ENCODE results near the gene RAD51D.

Gene RAD51D

DNA sequence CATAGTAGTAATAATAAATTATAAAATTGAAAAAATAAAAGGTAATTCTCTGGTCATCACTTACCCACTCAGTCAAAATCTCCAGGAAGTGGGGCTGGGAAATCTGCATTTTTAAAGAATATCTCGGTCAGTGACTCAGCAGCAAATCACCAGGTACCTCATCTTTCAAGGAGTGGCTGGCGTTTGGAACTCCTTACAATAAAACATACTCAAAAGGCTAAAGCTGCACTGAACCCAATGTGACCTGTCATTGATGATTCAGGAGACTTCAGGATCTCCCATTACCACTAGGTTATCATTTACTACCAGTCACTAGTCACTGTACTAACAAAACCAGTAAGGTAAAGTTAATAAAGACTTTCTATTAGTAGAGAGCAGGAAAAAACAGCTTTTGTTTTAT, 34.7 kb downstream of the RAD51D start:
- ATAC-seq, result no peak
- TF ChIP-seq PPARA (CRISPR knock-in tag; IDR thresholded peaks at IDR 0.05; ENCODE audit: borderline replicate concordance) (no peak), ZNF70 (CRISPR knock-in tag; IDR thresholded peaks at IDR 0.05) (no peak), ARNTL (CRISPR knock-in tag; IDR thresholded peaks at IDR 0.05; ENCODE audit: borderline replicate concordance, low read depth) (no peak), TCF4 (CRISPR knock-in tag; IDR thresholded peaks at IDR 0.05; ENCODE audit: borderline replicate concordance) (no peak), BACH2 (CRISPR knock-in tag; IDR thresholded peaks at IDR 0.05; ENCODE audit: borderline replicate concordance) (no peak), OSR1 (CRISPR knock-in tag; IDR thresholded peaks at IDR 0.05) (no peak)
- TF ChIP-seq, protein P1, sequence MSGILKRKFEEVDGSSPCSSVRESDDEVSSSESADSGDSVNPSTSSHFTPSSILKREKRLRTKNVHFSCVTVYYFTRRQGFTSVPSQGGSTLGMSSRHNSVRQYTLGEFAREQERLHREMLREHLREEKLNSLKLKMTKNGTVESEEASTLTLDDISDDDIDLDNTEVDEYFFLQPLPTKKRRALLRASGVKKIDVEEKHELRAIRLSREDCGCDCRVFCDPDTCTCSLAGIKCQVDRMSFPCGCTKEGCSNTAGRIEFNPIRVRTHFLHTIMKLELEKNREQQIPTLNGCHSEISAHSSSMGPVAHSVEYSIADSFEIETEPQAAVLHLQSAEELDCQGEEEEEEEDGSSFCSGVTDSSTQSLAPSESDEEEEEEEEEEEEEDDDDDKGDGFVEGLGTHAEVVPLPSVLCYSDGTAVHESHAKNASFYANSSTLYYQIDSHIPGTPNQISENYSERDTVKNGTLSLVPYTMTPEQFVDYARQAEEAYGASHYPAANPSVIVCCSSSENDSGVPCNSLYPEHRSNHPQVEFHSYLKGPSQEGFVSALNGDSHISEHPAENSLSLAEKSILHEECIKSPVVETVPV (CRISPR knock-in tag; IDR thresholded peaks at IDR 0.05), result no peak

DNA sequence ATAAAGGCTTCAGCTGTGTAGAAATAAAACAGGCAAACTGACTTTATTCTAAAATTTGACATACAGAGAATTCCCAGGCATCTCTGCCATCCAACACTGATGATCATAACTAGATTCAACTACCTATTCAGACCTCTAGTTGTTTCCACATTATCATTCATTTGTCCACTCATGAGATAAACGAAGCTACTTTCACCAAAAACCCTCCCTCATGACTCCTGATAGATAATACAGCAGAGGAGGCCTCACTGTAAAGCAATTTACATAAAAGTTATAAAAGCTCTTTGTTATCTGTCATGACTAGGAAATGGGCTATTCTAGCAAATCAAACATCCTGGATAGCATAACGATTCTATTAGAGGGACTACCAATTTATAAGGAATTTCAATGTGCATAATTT, 36.6 kb downstream of the RAD51D start:
- peak; percentile 8; the same call in 2 of the 3 replicates for ATAC-seq
- TF ChIP-seq ZNF70 (CRISPR knock-in tag; IDR thresholded peaks at IDR 0.05) (no peak), TOX (CRISPR knock-in tag; IDR thresholded peaks at IDR 0.05; ENCODE audit: borderline replicate concordance) (no peak)

- peak; percentile 97 for TF ChIP-seq ISL1 (CRISPR knock-in tag; IDR thresholded peaks at IDR 0.05)
- TF ChIP-seq ZNF8 (CRISPR knock-in tag; IDR thresholded peaks at IDR 0.05), result no peak
- TF ChIP-seq, protein P1 (CRISPR knock-in tag; IDR thresholded peaks at IDR 0.05), result peak; percentile 30; the same call in 1 of the 2 replicates
- TF ChIP-seq SNAI2 (CRISPR knock-in tag; IDR thresholded peaks at IDR 0.05), result peak; percentile 83
- peak; percentile 74 for ATAC-seq
Measured at GRCh38 chr17:35082073-35082657, 37.5 kb downstream of the RAD51D start.

- no peak for ATAC-seq
- no peak for TF ChIP-seq OSR1 (CRISPR knock-in tag; IDR thresholded peaks at IDR 0.05)
- TF ChIP-seq PPARA (CRISPR knock-in tag; IDR thresholded peaks at IDR 0.05; ENCODE audit: borderline replicate concordance), result no peak
- TF ChIP-seq, protein P2, sequence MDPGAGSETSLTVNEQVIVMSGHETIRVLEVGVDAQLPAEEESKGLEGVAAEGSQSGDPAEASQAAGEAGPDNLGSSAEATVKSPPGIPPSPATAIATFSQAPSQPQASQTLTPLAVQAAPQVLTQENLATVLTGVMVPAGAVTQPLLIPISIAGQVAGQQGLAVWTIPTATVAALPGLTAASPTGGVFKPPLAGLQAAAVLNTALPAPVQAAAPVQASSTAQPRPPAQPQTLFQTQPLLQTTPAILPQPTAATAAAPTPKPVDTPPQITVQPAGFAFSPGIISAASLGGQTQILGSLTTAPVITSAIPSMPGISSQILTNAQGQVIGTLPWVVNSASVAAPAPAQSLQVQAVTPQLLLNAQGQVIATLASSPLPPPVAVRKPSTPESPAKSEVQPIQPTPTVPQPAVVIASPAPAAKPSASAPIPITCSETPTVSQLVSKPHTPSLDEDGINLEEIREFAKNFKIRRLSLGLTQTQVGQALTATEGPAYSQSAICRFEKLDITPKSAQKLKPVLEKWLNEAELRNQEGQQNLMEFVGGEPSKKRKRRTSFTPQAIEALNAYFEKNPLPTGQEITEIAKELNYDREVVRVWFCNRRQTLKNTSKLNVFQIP (CRISPR knock-in tag; IDR thresholded peaks at IDR 0.05; ENCODE audit: borderline replicate concordance, low read depth), result no peak
- TF ChIP-seq, protein P3, sequence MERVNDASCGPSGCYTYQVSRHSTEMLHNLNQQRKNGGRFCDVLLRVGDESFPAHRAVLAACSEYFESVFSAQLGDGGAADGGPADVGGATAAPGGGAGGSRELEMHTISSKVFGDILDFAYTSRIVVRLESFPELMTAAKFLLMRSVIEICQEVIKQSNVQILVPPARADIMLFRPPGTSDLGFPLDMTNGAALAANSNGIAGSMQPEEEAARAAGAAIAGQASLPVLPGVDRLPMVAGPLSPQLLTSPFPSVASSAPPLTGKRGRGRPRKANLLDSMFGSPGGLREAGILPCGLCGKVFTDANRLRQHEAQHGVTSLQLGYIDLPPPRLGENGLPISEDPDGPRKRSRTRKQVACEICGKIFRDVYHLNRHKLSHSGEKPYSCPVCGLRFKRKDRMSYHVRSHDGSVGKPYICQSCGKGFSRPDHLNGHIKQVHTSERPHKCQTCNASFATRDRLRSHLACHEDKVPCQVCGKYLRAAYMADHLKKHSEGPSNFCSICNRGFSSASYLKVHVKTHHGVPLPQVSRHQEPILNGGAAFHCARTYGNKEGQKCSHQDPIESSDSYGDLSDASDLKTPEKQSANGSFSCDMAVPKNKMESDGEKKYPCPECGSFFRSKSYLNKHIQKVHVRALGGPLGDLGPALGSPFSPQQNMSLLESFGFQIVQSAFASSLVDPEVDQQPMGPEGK (CRISPR knock-in tag; IDR thresholded peaks at IDR 0.05; ENCODE audit: borderline replicate concordance), result no peak
- TF ChIP-seq ZFP30 (CRISPR knock-in tag; IDR thresholded peaks at IDR 0.05), result no peak
- no peak for TF ChIP-seq ZC3H10 (CRISPR knock-in tag; IDR thresholded peaks at IDR 0.05)
- no peak for TF ChIP-seq CSDC2 (CRISPR knock-in tag; IDR thresholded peaks at IDR 0.05)
- TF ChIP-seq TOX (CRISPR knock-in tag; IDR thresholded peaks at IDR 0.05; ENCODE audit: borderline replicate concordance), result no peak
Measured at GRCh38 chr17:35081638-35082037, 38.0 kb downstream of the RAD51D start.

DNA sequence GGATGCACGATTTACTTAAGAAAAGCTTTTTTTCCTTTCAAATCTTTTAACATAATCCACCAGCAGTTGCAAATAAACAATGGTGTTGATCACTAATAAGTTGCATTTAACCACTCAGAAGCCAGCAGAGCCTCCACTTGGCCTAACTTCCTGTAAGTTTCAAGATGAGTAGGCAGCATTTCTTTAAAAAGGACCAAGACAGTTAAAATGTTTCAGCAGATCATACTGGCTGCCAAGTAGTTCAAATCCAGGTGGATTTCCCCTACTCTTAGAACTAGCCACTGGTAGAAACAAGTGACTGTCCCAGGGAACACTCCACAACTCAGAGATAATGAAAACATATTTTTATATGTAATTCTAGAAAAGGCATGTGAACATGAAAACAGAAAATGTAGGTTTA, 39.1 kb downstream of the RAD51D start:
- ATAC-seq, result no peak
- no peak for TF ChIP-seq SNAI2 (CRISPR knock-in tag; IDR thresholded peaks at IDR 0.05)

GRCh38 chr17:35079547-35080423, 39.9 kb downstream of the RAD51D start:
- ATAC-seq, result no peak
- TF ChIP-seq ARNTL (CRISPR knock-in tag; IDR thresholded peaks at IDR 0.05; ENCODE audit: borderline replicate concordance, low read depth) (no peak), ZNF70 (CRISPR knock-in tag; IDR thresholded peaks at IDR 0.05) (no peak), CSDC2 (CRISPR knock-in tag; IDR thresholded peaks at IDR 0.05) (no peak), SNAI2 (CRISPR knock-in tag; IDR thresholded peaks at IDR 0.05) (no peak), ZNF565 (CRISPR knock-in tag; conservative IDR thresholded peaks at IDR 0.05; ENCODE audit: low read depth) (no peak), ESRRG (CRISPR knock-in tag; IDR thresholded peaks at IDR 0.05) (no peak), OSR1 (CRISPR knock-in tag; IDR thresholded peaks at IDR 0.05) (no peak), ZFP30 (CRISPR knock-in tag; IDR thresholded peaks at IDR 0.05) (no peak), BACH2 (CRISPR knock-in tag; IDR thresholded peaks at IDR 0.05; ENCODE audit: borderline replicate concordance) (no peak), ZFP3 (CRISPR knock-in tag; IDR thresholded peaks at IDR 0.05) (no peak), RARB (CRISPR knock-in tag; IDR thresholded peaks at IDR 0.05) (no peak)
- TF ChIP-seq, protein P2 (CRISPR knock-in tag; IDR thresholded peaks at IDR 0.05; ENCODE audit: borderline replicate concordance, low read depth), result no peak
- TF ChIP-seq, protein P4, sequence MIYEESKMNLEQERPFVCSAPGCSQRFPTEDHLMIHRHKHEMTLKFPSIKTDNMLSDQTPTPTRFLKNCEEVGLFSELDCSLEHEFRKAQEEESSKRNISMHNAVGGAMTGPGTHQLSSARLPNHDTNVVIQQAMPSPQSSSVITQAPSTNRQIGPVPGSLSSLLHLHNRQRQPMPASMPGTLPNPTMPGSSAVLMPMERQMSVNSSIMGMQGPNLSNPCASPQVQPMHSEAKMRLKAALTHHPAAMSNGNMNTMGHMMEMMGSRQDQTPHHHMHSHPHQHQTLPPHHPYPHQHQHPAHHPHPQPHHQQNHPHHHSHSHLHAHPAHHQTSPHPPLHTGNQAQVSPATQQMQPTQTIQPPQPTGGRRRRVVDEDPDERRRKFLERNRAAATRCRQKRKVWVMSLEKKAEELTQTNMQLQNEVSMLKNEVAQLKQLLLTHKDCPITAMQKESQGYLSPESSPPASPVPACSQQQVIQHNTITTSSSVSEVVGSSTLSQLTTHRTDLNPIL (CRISPR knock-in tag; IDR thresholded peaks at IDR 0.05; ENCODE audit: low read depth), result no peak
